GM10847 (cell line): ENCODE data around the gene SCYL2.

Source experiments
- POLR2A ChIP-seq: IDR thresholded peaks from 2 replicates; pipeline ENCODE4 v1.6.1; 2011; ENCODE audit not compliant: insufficient read length; ENCODE audit errors: extremely low read depth

Gene SCYL2

GRCh38 chr12:100249941-100250340, 17.0 kb upstream of the SCYL2 start:
- TF ChIP-seq POLR2A: no peak

- no peak for TF ChIP-seq POLR2A
Observed at GRCh38 chr12:100251917-100252316, 15.1 kb upstream of the SCYL2 start.

GRCh38 chr12:100253437-100253836, 13.5 kb upstream of the SCYL2 start:
- no peak for TF ChIP-seq POLR2A

DNA sequence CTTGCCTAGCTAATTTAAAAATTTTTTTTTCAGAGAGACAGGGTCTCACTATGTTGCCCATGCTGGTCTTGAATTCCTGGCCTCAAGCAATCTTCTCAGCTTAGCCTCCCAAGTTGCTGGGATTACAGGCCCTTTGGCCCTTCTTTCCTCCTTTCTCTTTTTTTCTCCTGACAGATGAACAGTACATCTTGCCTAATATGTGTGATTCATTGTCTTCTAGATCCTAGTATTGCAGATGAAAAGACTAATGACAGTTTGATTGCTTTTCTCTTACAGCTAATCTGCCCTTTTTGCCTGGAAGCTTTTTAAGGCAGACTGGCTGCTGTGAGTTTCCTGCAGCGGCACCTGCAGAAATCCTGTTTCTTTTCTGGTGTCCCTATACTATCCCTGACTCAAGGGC, 12.1 kb upstream of the SCYL2 start:
- TF ChIP-seq POLR2A: no peak

DNA sequence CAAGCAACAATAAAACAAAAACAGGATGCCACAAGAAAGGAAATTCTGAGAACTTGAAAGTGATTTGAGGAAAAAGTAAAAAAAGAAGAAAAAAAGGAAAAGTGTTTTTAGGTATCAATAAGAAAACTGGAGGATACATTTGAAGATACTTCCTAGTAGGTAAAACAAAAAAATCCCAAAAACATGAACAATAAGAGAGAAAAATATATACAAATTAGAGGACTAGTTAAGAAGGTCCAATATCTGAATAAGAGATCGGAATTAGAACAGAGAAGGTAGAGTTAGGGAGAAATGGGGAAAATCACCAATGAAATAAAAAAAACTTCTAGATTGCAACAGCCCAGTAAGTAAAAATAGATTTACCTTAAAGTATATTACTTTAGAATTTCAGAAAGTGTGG, 8.8 kb upstream of the SCYL2 start:
- TF ChIP-seq POLR2A: no peak

DNA sequence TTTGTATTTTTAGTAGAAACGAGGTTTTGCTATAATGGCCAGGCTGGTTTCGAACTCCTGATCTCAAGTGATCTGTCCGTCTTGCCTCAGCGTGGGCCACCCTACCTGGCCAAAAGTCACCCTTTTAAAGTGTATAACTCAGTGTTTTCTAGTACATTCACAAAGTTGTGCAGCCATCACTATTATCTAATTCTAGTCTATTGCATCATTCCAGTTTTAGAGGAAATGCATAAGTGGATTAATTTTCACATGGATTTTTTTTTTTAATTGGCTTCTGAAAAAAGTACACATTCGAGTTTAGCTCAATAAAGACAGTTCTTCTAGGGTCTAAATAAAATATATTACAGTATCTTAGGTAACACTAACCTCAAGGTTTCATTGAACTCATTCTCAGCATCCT, 3.8 kb upstream of the SCYL2 start:
- TF ChIP-seq POLR2A: no peak

DNA sequence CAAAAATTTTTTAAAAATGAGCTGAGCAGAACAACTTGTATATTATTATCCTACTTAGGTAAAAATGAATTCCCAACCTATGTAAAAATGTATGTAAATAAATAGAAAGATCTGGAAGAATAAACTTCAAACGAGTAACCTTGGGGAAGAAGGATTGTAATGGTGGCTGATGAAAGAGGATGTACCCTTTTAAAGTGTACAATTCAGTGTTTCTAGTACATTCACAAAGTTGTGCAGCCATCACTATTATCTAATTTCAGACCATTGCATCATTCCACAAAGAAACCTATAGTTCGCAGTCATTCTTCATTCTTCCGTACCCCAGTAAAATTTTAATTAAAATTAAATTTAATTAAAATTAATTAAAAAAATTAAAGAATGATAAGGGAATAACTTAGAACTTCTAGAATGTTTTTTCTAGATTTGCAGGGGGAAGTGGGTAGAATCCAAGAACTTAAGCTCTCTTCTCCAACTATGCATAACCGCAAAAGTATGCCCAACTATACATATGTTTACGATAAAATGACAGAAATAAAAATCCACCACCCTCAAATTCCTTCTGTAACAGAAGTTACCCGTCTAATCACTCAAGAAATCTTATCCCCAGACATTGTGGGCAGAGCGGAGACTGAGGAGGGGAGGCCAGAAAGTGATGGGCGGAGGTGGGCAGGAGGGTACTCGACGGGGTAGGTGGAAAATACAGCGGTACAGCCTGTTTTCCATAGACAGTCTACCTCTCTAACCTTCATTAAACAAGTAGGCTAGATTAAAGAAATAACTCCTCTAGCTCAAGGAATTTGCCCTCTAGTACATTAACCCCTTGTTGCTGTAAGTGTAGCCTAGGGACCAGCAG, 1.0 kb upstream of the SCYL2 start:
- TF ChIP-seq POLR2A: no peak

GRCh38 chr12:100266585-100266834, 467 bp upstream of the SCYL2 start:
- no peak for TF ChIP-seq POLR2A

DNA sequence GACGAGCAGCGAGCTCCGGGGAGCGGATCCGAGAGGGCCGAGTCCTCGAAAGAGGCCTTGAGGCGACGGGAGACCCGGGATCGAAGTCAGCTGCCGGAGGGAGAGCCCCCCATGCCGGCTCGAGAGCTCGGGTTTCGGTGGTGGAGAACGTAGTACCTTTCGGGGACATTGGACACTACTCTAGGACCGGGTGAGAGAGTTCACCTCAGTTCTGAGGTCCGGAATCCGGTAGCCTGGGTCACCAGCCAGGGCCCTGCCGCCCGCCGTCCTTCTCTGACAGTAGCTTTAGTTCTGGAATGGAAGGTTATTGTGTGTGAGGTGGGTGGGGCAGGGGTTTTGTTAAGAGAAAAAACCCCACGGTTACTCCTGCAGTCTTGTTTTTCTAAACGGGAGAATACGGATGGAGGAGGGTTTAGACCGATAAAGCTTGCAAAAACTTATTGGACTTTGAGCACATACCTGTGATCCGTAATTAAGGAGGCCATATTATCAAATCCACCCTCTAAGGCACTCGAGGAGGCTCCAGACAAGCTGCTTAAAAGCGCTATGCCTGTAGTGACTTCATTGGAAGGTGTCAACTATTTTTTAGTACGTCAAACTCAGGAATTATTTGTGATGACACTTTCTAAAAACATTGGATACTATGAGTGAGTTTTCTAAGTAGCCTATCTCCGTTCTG, 765 bp downstream of the SCYL2 start:
- no peak for TF ChIP-seq POLR2A

- no peak for TF ChIP-seq POLR2A
Observed at GRCh38 chr12:100268835-100269564, 2.0 kb downstream of the SCYL2 start.

DNA sequence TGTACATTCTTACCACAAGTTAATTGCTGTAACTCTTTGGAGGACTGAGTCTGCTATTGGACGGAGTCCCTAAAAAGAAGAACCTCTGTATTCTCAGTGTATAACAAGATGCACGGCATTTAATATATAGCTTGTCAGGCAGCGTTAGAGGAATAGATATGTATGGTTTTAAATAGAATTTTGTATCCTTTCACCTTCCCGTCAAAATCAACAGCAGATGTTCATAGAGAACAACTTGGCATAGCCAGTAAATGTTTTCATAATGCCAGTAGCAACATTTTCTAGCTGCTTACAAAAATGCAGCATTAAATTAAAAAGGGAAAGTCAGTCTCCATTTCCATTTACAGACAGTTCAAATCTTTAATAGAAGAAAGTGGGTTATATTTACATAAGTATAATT, 6.8 kb downstream of the SCYL2 start:
- TF ChIP-seq POLR2A: no peak

GRCh38 chr12:100274291-100274690, 7.3 kb downstream of the SCYL2 start:
- TF ChIP-seq POLR2A: no peak

GRCh38 chr12:100279159-100279558, 12.2 kb downstream of the SCYL2 start:
- TF ChIP-seq POLR2A: no peak

GRCh38 chr12:100279607-100280244, 12.7 kb downstream of the SCYL2 start:
- no peak for TF ChIP-seq POLR2A

DNA sequence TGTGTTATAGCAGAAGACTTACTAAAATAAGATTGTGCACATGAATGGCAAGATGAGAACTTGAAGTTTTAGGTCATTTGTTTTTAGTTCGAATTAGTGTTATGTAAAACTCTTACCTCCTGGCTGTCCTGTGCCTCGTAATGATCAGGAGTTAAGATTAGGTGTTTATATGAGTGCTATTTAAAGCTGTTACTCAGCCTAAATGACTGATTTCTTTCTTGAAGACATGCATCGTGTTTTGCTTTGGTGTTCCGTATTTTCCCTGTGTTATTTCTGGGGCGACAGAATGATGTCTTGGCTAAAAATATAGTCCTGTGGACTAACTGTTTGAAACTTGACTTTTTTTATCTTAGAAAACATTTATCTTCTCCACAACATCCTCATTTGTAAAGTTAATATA, 22.1 kb downstream of the SCYL2 start:
- TF ChIP-seq POLR2A: no peak

DNA sequence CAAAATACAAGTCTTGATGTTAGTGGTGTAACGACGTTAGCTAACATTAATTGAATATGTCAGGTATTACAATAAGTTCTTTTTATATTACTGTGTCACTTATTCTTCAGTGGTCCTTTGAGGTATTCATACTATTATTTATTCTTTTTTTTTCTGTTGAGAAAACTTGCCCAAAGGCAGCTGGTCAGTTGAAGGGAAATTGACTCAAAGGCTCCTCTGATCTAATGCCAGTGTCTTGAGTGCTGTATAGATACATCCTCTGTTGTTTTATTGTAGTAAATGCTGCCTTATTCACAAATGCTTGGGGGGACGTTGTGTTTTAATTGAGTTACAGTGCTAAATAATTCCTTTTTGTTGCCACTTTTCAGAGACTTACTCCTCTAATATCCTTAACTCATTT, 23.0 kb downstream of the SCYL2 start:
- no peak for TF ChIP-seq POLR2A
